GM12878 (cell line): ENCODE results near the gene HSPB1. TPM values are rescaled to one million over a fixed set of nuclear protein-coding genes. Genes with fewer than 3 reads are reported as not detected.
A peak's percentile ranks its signal among the peaks of the same experiment; 100 is the strongest.

ENCODE experiments used
- ATAC-seq: fragments of 200-7000 bp; cut with Tn5 transposase; 3 replicates; pipeline ENCODE4 v1.9.1; 2020; ENCODE audit warnings: mild to moderate bottlenecking, moderate library complexity
- BruUV-seq: library from RNA; stranded (reverse); fragments of 400-500 nt; replicated peaks from 2 replicates; lab custom pipeline; 2021; lab: Mats Ljungman, UMichigan
- CTCF ChIA-PET: fragments of 300-600 bp; sonication (Branson Sonifier 250); formaldehyde crosslinking; extraction: SDS; loops from one replicate; lab custom pipeline; 2021; ENCODE audit warnings: inconsistent platforms; lab: Yijun Ruan, JAX
- POLR2A ChIA-PET: fragments of 350-600 bp; formaldehyde crosslinking; extraction: SDS; loops from one replicate; lab custom pipeline; 2021; ENCODE audit warnings: inconsistent platforms; lab: Charles Lee
- RAD21 ChIA-PET: fragments of 300-600 bp; sonication (Branson Sonifier 250); formaldehyde crosslinking; loops from one replicate; lab custom pipeline; 2023; ENCODE audit warnings: antibody characterized with exemption; ENCODE audit not compliant: unreplicated experiment; lab: Charles Lee
- SMC1A ChIA-PET: fragments of 300-600 bp; sonication (Branson Sonifier 250); formaldehyde crosslinking; loops from one replicate; lab custom pipeline; 2023; ENCODE audit not compliant: unreplicated experiment, uncharacterized antibody; lab: Charles Lee
- DNase-seq: peaks from one replicate; pipeline ENCODE4 v3.0.0-alpha.2; 2011; ENCODE audit warnings: low read depth, low spot score
- FAIRE-seq: peaks from 3 replicates; lab custom pipeline; 2011; peaks lifted over from hg19 to GRCh38; lab: Jason Lieb, UNC
- H2AFZ ChIP-seq: 2 replicates; pipeline ENCODE4 v1.6.0; 2011; ENCODE audit warnings: low read depth, low read length, control low read depth; ENCODE audit not compliant: control insufficient read depth
- H3K27ac ChIP-seq: 2 replicates; pipeline ENCODE4 v1.5.1; 2011; ENCODE audit warnings: control low read depth; ENCODE audit not compliant: control insufficient read depth, insufficient read depth
- H3K27me3 ChIP-seq, 2 experiments: replicated peaks in 1 of 2; 2 replicates each; pipeline versions ENCODE4 v1.6.0 to v1.6.1; 2011; ENCODE audit warnings: low read length in 1 of 2; ENCODE audit not compliant: control insufficient read depth in 2 of 2, insufficient read depth in 2 of 2
- H3K36me3 ChIP-seq, 2 experiments: 2 replicates each; pipeline ENCODE4 v1.5.1; 2011; ENCODE audit warnings: low read length in 1 of 2; ENCODE audit not compliant: control insufficient read depth in 2 of 2, insufficient read depth in 2 of 2
- H3K4me1 ChIP-seq: 2 replicates; pipeline ENCODE4 v1.6.1; 2011; ENCODE audit warnings: mild to moderate bottlenecking, low read length, moderate library complexity, mixed read lengths; ENCODE audit not compliant: control insufficient read depth, insufficient read depth
- H3K4me2 ChIP-seq: 2 replicates; pipeline ENCODE4 v1.6.0; 2011; ENCODE audit warnings: control low read depth; ENCODE audit not compliant: control insufficient read depth, insufficient read depth
- H3K4me3 ChIP-seq: fragments of 200-600 bp; sonication (generic); 2 replicates; pipeline ENCODE4 v1.5.1; 2016
- H3K79me2 ChIP-seq: 2 replicates; pipeline ENCODE4 v1.6.0; 2011; ENCODE audit warnings: low read length; ENCODE audit not compliant: control insufficient read depth, insufficient read depth
- H3K9ac ChIP-seq: 2 replicates; pipeline ENCODE4 v1.8.0; 2011; ENCODE audit warnings: low read length, control low read depth, mixed read lengths; ENCODE audit not compliant: control insufficient read depth, insufficient read depth
- H3K9me3 ChIP-seq: replicated peaks from 3 replicates; pipeline ENCODE4 v1.5.1; 2011; ENCODE audit warnings: mild to moderate bottlenecking, low read length; ENCODE audit not compliant: control insufficient read depth, insufficient read depth
- H4K20me1 ChIP-seq: 2 replicates; pipeline ENCODE4 v1.6.0; 2011; ENCODE audit not compliant: control insufficient read depth, insufficient read depth
- BMI1 ChIP-seq: fragments of 450-650 bp; IDR thresholded peaks from 2 replicates; pipeline ENCODE4 v1.6.1; 2016; ENCODE audit warnings: mild to moderate bottlenecking, moderate library complexity, borderline replicate concordance
- CHD2 ChIP-seq: IDR thresholded peaks from 2 replicates; pipeline ENCODE4 v1.6.1; 2011; ENCODE audit warnings: low read depth, low read length, improper control_type of control experiment, borderline replicate concordance
- ETV6 ChIP-seq, 2 experiments: fragments of 450-650 bp in 1 of 2; IDR thresholded peaks in 1 of 2; conservative IDR thresholded peaks in 1 of 2; 2 replicates each; pipeline ENCODE4 v1.6.1; 2014; ENCODE audit warnings: antibody characterized with exemption in 1 of 2, borderline replicate concordance in 1 of 2, low read depth in 1 of 2, mild to moderate bottlenecking in 1 of 2, moderate library complexity in 1 of 2
- GABPA ChIP-seq: IDR thresholded peaks from 2 replicates; pipeline ENCODE4 v1.6.1; 2014; ENCODE audit warnings: antibody characterized with exemption, low read depth, mild to moderate bottlenecking, inconsistent platforms
- IKZF1 ChIP-seq: fragments of 450-650 bp; conservative IDR thresholded peaks from 2 replicates; pipeline ENCODE4 v1.6.1; 2017; ENCODE audit warnings: antibody characterized with exemption, mild to moderate bottlenecking
- JUNB ChIP-seq: IDR thresholded peaks from 2 replicates; pipeline ENCODE4 v1.6.1; 2016; ENCODE audit warnings: antibody characterized with exemption, mild to moderate bottlenecking
- KAT2A ChIP-seq: conservative IDR thresholded peaks from 2 replicates; pipeline ENCODE4 v1.6.1; 2011; ENCODE audit warnings: low read depth, low read length; ENCODE audit not compliant: control insufficient read depth
- MYB ChIP-seq: fragments of 150-350 bp; IDR thresholded peaks from 2 replicates; pipeline ENCODE4 v1.6.1; 2014; ENCODE audit warnings: mild to moderate bottlenecking, low read depth, low read length, borderline replicate concordance
- PAX5 ChIP-seq: IDR thresholded peaks from 2 replicates; pipeline ENCODE4 v1.6.1; 2011; ENCODE audit warnings: low read depth, low read length, borderline replicate concordance
- PAX8 ChIP-seq: fragments of 450-650 bp; IDR thresholded peaks from 2 replicates; pipeline ENCODE4 v1.6.1; 2017; ENCODE audit warnings: mild to moderate bottlenecking, moderate library complexity
- PML ChIP-seq: IDR thresholded peaks from 2 replicates; pipeline ENCODE4 v1.6.1; 2012; ENCODE audit warnings: low read length, inconsistent platforms
- POLR2A ChIP-seq: IDR thresholded peaks from 2 replicates; pipeline ENCODE4 v1.6.1; 2011; ENCODE audit warnings: low read depth, mild to moderate bottlenecking, low read length
- POU2F2 ChIP-seq: IDR thresholded peaks from 3 replicates; pipeline ENCODE4 v1.6.1; 2011; ENCODE audit warnings: low read depth, mild to moderate bottlenecking, low read length, borderline replicate concordance
- SRF ChIP-seq, 2 experiments: IDR thresholded peaks; 2 replicates each; pipeline ENCODE4 v1.6.1; 2011; ENCODE audit warnings: low read depth in 2 of 2, low read length in 2 of 2, mild to moderate bottlenecking in 1 of 2, moderate library complexity in 1 of 2
- YY1 ChIP-seq: IDR thresholded peaks from 2 replicates; pipeline ENCODE4 v1.6.1; 2011; ENCODE audit warnings: low read depth, mild to moderate bottlenecking, low read length
- ZNF217 ChIP-seq: fragments of 450-650 bp; IDR thresholded peaks from 2 replicates; pipeline ENCODE4 v1.6.1; 2017; ENCODE audit warnings: antibody characterized with exemption, mild to moderate bottlenecking
- WGBS: methylation state at CpG from one replicate; pipeline ENCODE4 v1.1.6; 2016; ENCODE audit warnings: low lambda C conversion rate; ENCODE audit not compliant: insufficient replicate concordance, insufficient coverage; ENCODE audit errors: missing lambda C conversion rate; 5-methylcytosine and 5-hydroxymethylcytosine counted together
- in situ Hi-C: fragments of 300-500 bp; cut with MboI; formaldehyde crosslinking; loops from 9 replicates; pipeline ENCODE4 v1.14.3; 2018; ENCODE audit warnings: mixed read lengths
- intact Hi-C: fragments of 100-400 bp; cut with micrococcal nuclease; formaldehyde crosslinking; loops from one replicate; pipeline ENCODE4 v1.14.2; 2022; ENCODE audit not compliant: unreplicated experiment
- polyA plus RNA-seq, 11 experiments: library from polyadenylated mRNA; depleted of rRNA in 4 of 11; unstranded in 6 of 11; stranded (reverse) in 5 of 11; fragments of >200 nt; fragmentation: Nextera tagmentation in 4 of 11; fragmentation: Illumina TruSeq in 1 of 11; extraction: Ambion mirVana in 4 of 11; extraction: Trizol in 1 of 11; gene quantifications; 1 replicate in 1 of 11; 2 replicates in 10 of 11; pipeline versions ENCODE4 v1.2.1 to v1.2.3, GENCODE V29; 2011 to 2016; ENCODE audit warnings: inconsistent platforms in 2 of 11, missing spikeins in 2 of 11, low read depth in 1 of 11
- total RNA-seq, 4 experiments: library from RNA; depleted of rRNA in 3 of 4; stranded (reverse); fragments of >200 nt in 3 of 4; fragmentation: Illumina TruSeq in 1 of 4; extraction: Trizol in 1 of 4; gene quantifications; 2 replicates each; pipeline versions ENCODE4 v1.2.1 to v1.2.3, GENCODE V29; 2013 to 2021
- TF ChIP-seq, protein P1 (sequence below): fragments of 450-650 bp; IDR thresholded peaks from 2 replicates; pipeline ENCODE4 v1.6.1; 2016; ENCODE audit warnings: mild to moderate bottlenecking
- TF ChIP-seq, protein P2 (sequence below): fragments of 450-650 bp; IDR thresholded peaks from 2 replicates; pipeline ENCODE4 v1.6.1; 2017; ENCODE audit warnings: low read depth, mild to moderate bottlenecking, moderate library complexity

Gene HSPB1
- total and polyA plus RNA-seq, 10 of the 15 experiments (the other 5 are each of a cell fraction or from before 2014, with no cell fraction given) = 13.7 to 297 (median 62.0) TPM

DNA sequence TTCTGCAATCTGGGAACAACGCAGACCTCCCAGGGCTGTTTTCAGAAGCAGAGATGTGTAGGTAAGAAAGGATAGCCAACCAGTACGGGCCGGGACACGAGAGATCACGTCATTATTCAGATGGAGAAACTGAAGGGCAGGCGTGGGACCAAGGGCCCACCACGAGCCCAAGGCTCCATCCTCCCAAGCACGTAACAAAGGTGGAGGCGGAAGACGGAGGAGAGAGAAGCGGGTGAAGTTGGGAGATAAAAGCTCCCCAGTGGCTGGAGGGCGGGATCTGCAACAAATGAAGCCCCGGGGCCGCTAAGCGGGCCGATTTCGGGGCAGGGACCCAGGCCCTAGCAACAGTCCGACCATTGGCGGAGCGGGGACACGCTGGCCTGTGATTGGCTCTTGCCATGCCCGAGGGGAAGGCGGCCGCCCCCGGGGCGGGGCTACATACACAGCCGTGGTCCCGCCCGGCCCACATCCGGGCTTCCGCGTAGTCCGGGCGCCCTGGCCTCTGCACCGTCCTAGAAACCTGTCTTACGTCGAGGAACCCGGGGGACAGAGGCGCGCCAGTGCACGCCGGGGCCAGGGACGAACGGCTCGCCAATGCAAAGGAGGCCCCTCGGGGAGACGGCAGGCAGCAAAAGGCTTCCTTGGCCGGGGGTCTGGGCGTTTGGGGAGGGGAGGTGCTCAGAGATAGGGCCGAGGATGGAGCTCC is 15.5 kb downstream of the HSPB1 start (continued):
- TF ChIP-seq PML = peak; percentile 76; the same call in 1 of the 2 replicates
- TF ChIP-seq IKZF1 = peak; percentile 89

DNA sequence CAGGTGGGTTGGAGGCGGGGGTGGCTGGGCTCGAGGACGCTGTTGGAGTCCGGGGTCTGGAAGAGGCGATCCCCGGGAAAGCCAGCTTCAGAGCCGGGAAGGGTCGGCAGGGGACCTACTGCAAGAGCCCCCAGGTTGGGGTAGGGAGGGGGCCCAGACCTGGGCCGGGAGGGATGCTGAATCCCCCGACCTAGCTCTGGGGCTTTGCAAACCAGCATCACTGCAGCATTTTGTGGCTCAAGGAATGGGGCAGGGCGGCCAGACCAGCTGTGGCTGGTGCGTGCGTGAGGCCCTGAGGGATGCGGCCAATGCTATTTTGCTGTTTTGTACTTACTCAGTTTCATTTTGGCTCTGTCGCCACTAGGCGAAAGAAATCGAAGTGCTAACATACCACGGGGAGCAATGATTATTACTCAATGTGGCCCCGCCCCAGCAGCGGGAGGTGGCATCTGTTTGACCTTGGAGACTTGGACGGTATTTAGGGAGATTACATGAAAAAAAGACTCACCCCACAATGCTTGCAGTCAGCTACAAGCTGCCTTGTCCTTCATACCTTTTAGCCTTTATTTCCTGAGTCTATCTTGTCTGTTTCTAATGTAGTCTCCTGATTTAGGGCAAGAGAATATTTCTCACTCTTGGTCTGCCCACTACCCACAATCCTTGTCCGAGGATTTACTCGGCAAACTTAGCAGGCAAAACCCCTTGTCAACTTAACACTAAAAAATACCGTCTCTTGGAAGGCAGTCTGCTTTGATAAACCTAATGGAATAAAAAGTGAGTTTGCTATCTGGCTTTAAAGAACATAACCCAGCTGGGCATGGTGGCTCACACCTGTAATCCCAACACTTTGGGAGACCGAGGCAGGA is 16.2 kb downstream of the HSPB1 start:
- SMC1A ChIA-PET = interaction anchor here (1.0 to 4.9 kb wide), 10 partner anchors 9 to 140 kb away, joined by 3 to 29 read pairs (median 5); partner anchors contain the start of gene YWHAG
- Histone ChIP-seq H3K4me2 (peak overlapping the region; percentile 91), H4K20me1 (peaks cover 2% of the 10 kb centered on the region; the same call in 1 of the 2 replicates), H2AFZ (peak overlapping the region; percentile 40), H3K9ac (peak overlapping the region; percentile 88), H3K79me2 (peaks cover 5% of the 10 kb centered on the region), H3K9me3 (no peaks in the 10 kb centered on the region), H3K4me3 (peak overlapping the region; percentile 81), H3K27me3 (no peaks in the 10 kb centered on the region), H3K27ac (peak overlapping the region; percentile 91), H3K36me3 (peaks cover 0 to 5% of the 10 kb centered on the region in 2 experiments; a peak in 1 of 4 replicates), H3K4me1 (peaks cover 14% of the 10 kb centered on the region)
- in situ Hi-C loops = no loop called here
- DNase-seq (peak; percentile 64), FAIRE-seq (peak; percentile 80), ATAC-seq (peak; percentile 78)
- POLR2A ChIA-PET = interaction anchor here (0.8 to 5.4 kb wide), 12 partner anchors 8 to 271 kb away, joined by 3 to 67 read pairs (median 4); partner anchors contain the start of genes HSPB1, MDH2, STYXL1 and YWHAG
- under 1% methylated on average over 25 of the region's 25 CpGs for WGBS
- TSS peak; percentile 89 for BruUV-seq
- RAD21 ChIA-PET = interaction anchor here (0.8 to 9.3 kb wide), 10 partner anchors 16 to 141 kb away, joined by 3 to 86 read pairs (median 4); partner anchors contain the start of genes HSPB1 and YWHAG
- intact Hi-C loops = loop anchor here (1.0 to 2.0 kb wide), 2 partner anchors 41 to 74 kb away; no protein-coding TSS in a partner anchor
- CTCF ChIA-PET = interaction anchor here (0.6 to 11.0 kb wide), 9 partner anchors 9 to 1245 kb away, joined by 3 to 229 read pairs (median 4); partner anchors contain the start of gene YWHAG
- TF ChIP-seq KAT2A (no peak), MYB (no peak), SRF (IDR thresholded peaks at IDR 0.05; ENCODE audit: low read depth in 2 of 2, low read length in 2 of 2) (peak in 1 of 2 experiments; percentile 44; a peak in 1 of 4 replicates), POU2F2 (peak; percentile 83; the same call in 1 of the 3 replicates), PAX8 (no peak), JUNB (no peak; the same call in 1 of the 2 replicates), ZNF217 (no peak), GABPA (no peak), PAX5 (0 out of 2 replicates have a peak, but pooled peaks have one; percentile 12), BMI1 (no peak), ETV6 (conservative IDR thresholded peaks at IDR 0.05 in 1 of 2, IDR thresholded peaks at IDR 0.05 in 1 of 2; ENCODE audit: borderline replicate concordance in 1 of 2, low read depth in 1 of 2) (no peak), POLR2A (peak; percentile 64), YY1 (no peak; the same call in 1 of the 2 replicates), CHD2 (no peak)
- TF ChIP-seq, protein P1, sequence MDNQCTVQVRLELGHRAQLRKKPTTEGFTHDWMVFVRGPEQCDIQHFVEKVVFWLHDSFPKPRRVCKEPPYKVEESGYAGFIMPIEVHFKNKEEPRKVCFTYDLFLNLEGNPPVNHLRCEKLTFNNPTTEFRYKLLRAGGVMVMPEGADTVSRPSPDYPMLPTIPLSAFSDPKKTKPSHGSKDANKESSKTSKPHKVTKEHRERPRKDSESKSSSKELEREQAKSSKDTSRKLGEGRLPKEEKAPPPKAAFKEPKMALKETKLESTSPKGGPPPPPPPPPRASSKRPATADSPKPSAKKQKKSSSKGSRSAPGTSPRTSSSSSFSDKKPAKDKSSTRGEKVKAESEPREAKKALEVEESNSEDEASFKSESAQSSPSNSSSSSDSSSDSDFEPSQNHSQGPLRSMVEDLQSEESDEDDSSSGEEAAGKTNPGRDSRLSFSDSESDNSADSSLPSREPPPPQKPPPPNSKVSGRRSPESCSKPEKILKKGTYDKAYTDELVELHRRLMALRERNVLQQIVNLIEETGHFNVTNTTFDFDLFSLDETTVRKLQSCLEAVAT = peak; percentile 95
- TF ChIP-seq, protein P2, sequence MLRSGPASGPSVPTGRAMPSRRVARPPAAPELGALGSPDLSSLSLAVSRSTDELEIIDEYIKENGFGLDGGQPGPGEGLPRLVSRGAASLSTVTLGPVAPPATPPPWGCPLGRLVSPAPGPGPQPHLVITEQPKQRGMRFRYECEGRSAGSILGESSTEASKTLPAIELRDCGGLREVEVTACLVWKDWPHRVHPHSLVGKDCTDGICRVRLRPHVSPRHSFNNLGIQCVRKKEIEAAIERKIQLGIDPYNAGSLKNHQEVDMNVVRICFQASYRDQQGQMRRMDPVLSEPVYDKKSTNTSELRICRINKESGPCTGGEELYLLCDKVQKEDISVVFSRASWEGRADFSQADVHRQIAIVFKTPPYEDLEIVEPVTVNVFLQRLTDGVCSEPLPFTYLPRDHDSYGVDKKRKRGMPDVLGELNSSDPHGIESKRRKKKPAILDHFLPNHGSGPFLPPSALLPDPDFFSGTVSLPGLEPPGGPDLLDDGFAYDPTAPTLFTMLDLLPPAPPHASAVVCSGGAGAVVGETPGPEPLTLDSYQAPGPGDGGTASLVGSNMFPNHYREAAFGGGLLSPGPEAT = no peak
